CD4-positive, alpha-beta T cell treated with Interleukin-6 at 100 ng/mL for 8 hours (primary cell): ENCODE data around the gene POLG.
A peak's percentile ranks its signal among the peaks of the same experiment; 100 is the strongest.

ENCODE experiments used
- DNase-seq: peaks from one replicate; pipeline ENCODE4 v3.0.0-alpha.2; 2020; ENCODE audit warnings: mixed read lengths, low spot score

The POLG gene

DNA sequence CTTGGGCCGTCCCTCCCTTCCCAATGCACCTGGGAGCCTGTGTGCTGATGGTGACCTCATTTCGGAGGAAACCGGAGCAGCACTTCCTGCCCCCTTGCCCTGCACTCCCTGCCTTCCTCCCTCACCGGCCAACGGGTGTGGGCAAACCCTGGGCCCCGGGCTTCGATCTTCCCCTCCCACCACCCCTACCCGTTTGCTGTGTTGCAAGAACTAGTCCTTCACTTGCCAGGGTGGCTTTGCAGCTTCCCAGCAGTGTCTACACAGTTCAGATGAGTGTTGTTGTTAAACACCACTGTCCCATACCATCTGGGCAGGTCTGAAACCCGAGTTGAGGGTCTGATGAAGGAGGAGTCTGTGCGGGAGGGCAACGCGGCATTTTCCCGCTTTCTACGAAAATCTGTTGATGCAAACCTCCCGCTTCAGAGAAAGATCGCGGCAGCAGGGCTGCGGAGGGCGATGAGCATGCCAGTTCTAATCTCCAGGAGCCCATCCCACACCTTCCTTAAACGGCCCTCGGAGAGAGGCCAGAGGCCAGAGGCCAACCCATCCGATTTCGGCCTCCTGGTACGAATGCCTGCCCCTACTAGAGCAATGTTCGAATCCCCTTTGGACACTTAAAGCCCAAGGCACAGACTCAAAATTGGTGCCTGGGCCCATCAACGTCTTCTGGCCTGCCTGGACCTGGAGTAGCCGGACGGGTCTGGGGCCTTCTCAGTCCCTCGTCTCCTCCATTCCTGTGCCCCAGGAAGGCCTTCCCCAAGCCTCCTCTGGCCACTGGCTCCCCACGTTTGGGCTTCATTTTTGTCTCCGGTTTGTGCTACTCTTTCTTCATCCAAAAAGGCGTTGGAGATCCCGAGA lies 35.7 kb upstream of the POLG start:
- DNase-seq = no peak

DNA sequence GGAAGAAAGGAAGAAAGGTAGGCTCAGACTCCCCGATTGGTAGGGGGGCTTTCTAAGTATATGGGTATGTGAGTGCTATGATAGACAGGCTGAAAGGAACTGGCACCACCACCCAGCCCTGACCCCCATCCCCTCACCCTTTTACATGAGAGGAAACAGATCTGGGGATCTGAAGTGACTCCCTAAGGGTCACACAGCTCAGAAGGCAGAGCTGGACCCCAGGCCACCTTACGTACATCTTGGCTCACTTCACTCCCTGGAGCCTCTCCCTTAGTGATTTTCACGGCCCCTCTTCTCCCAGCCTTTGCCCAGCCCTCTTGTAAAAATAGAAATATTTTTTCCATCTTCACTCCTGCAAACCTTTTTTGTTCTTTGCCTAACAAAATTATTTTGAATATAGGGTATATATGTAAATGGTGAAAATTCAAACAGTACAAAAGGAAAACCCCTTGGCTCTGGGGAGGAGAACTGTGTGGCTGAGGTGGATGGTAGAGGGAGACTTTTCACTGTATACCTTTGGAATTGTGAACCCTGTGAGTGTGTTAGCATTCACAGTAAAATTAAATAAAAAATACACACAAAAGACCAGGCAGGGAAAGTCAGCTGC lies 34.8 kb upstream of the POLG start:
- DNase-seq = no peak

DNA sequence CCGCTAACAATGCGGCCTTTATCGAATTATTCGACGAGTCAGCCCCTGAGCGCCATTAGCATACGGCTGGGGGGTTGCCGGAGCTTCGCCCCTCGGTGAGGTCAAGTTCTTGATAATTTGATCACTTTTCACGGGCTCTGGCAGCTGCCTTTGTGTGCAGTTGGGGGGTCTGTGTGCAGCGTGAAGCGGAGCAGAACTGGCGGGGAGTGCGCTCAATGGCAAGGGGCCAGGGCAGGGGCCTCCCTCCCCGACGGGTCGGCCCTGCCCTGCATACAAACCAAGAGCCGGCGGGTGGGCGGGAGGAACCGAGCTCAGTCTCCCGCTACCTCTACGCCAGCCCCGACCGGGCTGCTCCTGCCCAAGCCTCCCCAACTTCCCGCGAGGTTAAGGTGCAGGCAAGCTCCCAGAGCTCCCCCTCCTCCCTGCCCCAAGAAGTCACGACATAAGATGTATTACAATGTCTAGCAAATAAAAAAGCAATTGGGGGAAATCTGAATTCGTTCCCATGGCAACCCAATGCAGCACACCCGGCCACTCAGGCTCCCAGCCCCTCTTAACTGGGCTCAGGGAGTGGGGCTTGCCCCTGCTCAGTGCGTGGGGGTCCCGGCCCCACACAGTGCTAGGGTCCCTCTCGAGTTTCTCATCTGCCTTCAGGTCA lies 34.1 kb upstream of the POLG start:
- DNase-seq = no peak

DNA sequence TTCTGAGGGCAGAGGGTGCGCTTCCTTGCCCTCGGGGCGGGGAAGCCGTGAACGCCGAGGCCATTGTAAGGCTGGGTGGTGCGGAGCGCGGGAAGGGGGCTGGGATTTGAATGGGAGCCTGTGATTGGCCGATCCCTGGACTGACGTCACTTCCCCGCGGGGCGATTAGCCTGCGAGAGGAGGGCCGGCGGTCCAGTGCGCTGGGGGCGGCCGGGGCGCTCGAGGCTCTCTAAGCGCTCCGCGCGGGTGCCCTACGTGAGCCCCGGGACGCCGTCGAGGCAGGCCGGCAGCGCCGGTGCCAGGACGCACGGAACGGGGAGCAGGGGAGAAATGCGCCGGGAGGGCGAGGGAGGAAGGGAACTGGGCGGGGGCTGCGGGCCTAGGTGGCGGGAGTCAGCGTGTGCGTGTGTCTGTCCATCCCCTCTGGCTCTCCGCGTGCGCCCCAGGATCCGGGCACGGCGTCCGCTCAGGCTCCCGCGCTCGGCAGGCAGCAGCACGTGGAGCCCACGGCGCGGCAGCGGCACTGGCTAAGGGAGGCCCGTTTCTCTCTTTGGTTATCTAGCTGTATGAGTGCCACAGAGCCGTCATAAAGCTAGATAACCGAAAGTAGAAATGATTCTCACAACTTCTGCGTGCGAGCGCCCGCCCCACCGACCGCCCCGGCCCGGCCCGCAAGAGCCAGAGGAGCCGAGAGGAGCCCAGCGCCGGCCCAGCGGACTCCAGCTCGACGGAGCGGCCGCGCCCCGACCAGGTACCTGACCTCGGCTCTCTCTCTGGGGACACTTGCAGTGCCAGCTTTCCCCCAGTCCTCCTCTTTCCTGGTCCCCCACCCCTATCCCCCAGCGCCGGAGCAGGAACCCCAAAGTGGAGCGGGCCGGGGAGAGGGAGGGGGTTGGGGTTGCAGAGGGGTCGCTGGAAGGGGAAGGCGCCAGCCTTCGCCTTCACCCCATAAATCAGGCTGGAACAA lies 33.1 kb upstream of the POLG start:
- no peak for DNase-seq

DNA sequence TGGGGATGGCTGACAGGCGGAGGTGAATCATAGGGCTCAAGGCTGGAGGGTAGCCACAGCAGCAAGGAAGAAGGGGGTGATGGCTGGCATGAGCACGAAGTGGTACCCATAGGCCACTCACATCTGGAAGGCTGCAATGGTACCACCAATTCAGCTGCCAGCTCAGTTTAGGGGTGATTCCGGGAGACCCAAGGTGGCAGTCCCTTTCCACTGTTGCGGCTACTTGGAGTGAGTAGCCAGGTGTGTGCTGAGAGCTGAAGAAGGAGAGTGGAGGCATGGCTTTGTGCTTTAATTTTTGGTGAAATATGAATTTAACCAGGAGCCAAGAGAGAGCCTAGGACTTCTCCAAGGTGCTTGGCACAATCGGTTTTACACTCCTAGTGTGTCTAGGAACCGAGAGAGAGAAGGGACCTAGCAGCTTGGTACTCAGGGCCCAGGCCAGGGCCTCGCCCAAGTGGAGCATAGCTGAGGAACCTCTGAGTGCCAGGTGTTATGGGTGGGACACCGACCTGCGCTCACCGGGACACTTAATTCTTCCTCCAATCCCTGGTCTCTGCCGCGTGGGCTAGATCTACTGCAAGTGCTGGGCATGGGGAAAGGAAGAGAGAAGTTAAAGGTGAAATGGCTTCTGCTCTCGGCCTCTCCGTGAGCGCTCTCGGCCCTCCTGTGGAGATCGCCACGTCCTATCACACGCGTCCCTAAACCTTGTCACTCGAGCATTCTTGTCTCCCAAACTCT lies 32.2 kb upstream of the POLG start:
- DNase-seq = no peak

DNA sequence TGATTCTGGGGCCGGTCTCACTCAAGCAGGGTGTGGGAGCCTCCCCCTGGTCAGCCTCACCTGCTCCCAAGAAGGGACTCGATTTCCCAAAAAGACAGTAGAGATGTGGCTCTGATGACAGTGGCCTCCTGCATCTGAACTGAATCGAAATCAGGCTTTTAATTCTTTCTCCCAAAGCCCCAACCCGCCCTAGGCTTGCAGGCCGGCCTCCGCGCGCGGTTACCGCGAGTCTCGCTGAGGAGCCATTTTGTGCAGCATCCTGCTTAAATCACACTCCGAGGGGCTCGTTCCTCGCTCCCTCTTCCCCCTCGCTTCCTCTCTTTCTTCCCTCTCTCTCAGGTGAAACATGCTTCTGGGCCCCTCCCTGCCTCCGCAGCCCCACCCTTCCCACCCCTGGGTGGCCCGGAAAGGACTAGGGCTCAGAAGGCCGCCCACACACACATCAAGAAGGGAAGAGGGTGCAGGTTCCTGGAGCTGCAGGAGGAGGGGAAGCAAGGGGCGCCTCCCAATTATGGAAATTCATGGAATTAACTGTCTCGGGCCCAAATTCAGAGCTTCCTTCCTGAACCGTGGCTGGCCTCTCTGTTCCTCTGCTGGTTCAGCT lies 30.9 kb upstream of the POLG start:
- DNase-seq = no peak

DNA sequence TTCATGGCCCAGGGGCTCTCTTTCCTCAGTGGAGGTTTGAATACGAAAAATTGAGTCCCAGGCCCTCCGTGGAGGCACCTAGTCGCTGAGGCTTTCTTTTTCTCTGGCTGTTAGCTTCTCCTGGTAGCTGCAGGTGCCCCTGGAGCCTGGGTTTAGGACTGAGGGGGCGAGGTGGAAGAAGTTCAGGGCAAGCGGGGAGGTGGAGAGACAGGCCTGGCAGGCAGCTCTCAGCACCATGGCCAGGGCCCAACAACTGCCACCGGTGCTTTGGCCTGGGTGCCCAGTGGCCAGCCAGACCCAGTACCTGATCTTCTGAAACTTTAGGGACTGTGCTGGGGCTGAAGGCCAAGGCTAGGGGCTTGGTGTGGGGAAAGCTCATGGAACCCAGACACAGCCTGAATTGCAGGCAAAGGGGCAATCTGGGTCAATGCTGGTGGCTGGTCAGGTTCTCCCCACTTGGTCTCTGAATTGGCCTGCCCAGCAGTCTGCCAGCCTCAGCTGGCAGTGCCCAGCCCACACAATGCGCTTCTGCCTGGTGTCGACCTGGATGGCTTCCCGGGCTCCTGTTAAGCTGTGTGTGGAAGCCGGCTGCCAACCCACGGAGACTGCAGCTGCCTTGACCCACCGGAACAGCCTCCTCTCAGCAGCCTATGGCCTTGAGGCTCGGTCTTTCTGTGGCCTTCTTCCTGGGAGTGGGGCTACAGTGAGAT lies 30.3 kb upstream of the POLG start:
- no peak for DNase-seq

DNA sequence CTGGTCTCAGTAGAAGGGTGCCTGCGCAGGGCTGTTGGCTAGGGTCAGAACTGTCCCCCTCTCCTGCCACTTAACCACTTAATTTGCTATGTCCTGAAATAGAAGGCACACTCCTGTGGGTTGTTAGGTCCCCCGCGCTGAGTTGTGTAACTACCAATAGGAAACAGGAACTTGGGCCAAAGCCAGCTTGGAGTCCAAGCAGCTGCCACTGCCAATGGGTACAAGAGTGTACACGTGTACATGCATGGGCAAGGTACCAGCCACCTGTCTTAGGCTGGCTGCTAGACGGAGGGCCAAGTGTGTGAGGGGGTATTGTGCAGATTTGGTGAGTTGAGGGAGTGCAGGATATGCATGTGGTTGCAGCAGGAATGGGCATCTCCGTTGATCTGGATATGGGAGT lies 29.7 kb upstream of the POLG start:
- DNase-seq = no peak

DNA sequence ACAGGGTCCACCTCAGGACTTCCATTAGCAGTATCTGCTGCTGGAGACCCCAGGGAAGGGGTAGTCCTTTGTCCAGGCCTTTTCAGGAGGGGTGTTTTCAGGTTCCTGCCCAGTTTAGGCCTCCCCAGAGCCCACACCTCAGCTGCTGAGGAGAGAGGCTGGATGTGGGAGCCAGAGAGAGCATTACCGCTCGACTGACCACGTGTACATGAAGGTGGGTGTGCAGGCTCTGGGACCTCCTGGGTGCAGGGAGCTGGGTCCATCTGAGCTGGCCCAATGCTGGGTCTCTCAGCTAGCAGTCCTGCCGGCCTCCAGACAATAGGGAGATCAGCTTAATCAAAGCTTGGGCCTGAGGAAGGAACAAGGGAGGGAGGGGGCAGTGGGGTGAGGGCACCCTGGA lies 29.1 kb upstream of the POLG start:
- no peak for DNase-seq

DNA sequence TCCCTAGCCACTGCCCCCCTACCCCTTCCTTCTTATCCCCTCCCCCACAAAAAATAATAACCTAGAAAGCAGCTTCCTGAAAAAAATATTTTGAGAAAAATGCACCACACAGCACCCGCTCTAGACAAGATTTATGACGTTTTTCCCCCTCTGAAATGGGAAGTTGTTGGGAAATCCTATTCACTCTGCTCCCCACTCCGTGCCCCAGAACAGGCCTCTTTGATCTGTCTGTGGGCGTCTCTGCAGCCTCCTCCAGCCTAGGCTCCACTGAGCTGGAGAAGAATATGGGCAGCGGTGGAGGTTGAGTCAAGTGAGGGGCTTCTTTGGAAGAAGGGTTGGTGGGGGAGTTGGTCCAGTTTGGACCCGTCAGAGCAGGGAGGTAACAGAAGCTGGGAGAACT lies 28.5 kb upstream of the POLG start:
- no peak for DNase-seq

DNA sequence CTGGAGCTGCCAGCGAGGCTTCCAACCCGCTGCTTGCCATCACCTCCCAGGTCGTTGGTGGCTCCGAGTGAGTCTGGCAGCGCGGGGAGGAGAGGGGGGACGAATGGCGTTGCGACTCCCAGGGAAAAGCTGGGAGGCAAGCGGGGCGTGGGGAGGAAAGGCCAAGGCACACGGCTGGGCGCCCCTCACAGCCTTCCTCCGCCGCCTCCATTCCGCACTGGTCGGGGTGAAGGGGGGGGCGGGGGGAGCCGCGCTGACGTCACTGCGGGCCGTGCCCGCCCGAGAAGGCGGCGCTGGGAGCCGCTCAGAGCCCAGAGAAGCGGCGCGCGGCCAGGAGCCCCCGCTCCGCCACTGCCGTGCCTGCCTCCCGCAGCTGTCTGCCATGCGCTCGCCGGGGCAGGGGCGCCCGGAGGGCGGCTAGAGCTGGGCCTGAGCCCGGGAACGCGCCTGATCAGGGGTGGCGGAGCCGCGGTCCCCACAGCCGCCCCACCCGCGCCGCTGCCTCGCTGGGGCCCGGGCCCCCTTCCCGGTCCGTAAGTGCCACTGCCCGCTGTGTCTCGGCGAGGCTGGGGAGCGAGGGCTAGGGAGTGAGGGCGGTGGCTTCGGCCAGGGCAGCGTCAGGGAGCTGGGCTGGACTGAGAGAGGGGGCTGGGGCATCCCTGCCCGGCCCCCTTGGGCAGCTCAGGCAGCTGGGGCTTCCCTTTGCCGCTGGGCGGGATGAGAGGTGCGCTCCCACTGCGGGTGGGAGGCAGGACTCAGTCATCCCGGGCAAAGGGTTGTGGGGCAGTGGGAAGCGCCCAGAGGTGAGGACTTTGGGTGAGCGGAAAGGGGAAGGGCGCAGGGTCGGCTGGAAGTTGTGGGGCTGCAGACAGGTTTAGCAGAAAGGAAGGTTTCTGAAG lies 27.8 kb upstream of the POLG start:
- DNase-seq = no peak

DNA sequence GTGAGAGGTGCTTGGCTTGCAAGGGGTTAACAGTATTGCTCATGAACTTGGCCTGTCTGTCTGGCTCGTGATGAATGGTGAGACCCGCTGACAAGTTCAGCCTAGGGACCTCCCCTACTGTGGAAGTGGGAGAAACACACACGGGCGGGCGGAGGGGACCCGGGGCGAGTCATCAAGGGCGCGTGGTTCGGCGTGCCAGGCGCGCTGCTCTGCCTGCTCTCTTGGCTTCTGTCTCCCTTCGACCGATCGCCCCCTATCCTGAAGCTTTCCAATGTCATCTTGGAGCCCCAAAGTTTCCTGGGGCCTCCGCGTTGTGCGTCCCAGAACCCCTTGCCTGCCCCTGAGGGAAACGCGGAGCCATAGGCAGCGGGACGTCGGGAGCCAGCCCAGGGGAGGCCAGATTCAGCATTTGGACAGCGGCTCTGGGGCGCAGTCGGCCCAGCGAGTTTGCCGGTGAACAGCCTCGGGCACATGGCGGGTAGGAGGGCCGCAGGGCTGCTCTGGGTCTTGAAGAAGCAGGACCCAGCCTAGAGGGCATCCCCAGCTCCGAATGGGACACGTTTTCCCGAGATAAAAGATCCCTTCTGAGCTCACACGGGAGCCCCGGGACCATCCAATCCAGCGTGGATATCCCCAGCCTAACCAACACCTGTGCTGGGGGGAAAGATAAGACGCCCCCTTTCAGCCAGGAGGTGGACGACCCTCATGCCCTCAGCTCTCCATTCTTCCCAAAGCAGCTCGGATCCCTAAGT lies 27.0 kb upstream of the POLG start:
- DNase-seq = peak; percentile 23

DNA sequence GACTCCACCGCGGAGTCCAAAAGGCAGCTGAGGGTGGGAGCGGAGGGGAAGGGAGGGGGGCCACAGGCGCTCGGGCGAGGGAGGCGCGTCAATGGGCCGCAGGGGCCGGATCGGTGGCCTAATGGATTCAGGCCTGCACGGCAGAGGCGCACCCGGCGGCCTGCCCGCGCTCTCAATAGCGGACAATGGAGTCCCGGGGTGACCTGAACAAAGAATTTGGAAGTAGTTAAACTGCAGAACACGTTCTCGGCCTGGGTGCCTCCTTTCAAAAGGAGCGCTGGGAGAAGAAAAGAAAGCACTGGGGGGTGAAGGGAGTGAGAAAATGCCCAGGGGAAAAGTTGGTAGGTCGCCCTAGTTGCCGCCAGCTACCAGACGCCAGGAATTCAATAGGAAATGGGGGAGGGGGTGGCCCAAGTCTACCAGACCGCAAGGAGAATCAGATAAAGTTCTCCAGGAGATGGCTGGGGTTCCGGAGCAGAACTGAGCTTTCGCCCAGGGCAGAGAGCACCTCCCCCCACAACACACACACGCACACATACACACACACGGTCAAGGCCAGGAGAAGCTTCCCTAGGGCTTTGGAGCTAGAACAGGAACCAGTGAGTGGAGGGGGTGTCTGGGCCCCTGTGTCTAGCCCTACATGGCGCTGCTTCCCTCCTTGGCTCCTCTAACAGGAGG lies 25.8 kb upstream of the POLG start:
- DNase-seq = no peak

DNA sequence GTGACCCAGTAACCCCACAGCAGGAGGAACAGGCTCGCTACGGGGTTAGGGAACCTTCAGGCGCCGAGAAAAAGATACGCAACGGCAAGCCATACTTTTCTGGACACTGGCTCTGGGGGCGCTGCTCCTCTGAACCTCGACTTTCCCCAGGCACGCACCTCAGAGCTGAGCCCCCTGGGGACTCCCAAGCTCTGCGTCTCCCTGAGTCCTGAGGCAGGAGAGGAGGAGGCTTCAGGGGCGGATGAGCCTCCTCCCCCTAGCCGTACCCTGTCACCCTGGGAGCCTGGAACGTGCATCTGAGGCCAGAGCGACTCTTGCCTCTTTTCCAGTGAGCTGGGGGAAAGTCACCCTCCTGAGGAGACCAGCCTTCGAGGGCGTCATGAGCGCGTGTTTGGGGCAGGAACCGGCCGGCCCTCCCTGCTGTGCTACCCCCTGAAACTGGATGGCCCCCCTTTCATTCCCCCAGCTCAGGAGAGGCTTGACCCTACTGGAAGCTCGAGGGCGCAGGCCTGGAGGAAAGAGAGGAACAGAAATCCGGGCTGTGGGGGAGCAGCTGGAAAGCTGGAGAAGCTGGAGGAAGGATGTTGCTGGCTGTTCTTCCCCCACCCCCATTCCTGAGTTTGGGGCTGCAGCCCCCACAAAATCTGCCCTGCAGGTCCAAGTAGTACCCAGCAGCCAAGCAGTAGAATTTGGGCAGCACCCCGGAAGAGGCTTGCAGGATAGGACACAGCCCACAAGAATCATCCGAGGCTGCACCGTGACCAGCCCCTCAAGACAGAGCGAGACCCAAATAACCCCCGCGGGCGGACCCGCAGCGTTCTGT lies 25.1 kb upstream of the POLG start:
- no peak for DNase-seq

DNA sequence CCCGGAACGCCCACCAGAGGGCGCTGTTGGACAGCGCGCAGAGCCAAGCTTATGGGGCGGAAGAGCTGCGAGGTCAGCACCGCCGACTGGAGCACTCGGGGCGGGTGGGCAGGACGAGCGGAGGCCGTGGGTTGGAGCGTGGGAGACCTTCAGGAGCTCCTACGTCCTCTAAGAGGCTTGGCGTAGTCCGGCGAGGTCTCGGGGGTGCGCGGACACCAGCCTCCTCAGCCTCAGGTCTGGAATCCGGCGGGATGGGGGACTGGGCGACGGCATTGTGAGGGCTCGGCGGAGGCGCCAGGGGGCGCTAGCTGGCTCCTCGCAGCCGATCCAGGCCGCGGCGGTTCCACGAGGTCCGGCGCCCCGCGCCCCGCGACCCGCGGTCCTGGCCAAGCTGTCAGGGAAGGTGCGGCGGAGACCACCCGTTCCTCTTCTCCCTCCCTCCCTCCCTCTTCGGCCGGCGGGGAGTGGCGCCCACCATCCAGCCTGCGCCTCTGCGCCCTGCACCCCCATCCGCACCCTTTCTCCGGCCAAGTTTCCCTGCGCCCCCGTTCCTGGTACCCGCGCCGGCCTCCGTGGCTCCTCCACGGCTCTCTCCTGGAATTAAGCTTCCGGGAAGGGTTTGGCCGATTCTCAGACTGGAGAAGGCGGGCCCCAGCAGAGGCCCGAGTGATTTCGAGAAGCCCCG lies 24.3 kb upstream of the POLG start:
- peak; percentile 77 for DNase-seq

DNA sequence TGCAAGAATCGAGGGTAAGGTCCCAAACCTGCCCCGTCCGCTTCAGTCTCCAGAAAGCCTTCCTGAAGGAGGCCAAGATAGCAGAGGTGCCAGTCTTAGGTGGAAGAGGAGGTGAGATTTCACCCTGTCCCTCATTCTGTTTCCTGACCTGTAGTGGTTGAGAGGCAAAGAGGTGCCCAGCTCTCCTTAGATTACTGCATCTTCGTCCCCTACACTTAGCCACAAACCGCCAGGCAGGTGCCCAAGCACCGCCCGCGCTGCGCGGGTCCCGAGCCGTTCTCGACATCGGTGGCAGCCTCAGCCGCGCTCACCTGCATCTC lies 23.8 kb upstream of the POLG start:
- DNase-seq = no peak
